ENCODE results near the gene PFDN6.

GRCh38 chr6:33313105-33313708, 23.8 kb downstream of the PFDN6 start:
- TF ChIP-seq REST (IDR thresholded peaks at IDR 0.05; ENCODE audit: unreplicated experiment): no peak
- TF ChIP-seq NANOG (IDR thresholded peaks at IDR 0.05; ENCODE audit: borderline replicate concordance): no peak
- no peak for TF ChIP-seq EZH2phosphoT487 (IDR thresholded peaks at IDR 0.05; ENCODE audit: unreplicated experiment)
- no peak for TF ChIP-seq CTCF (conservative IDR thresholded peaks at IDR 0.05; ENCODE audit: low read depth in 2 of 2)
- TF ChIP-seq EZH2 (IDR thresholded peaks at IDR 0.05; ENCODE audit: low read depth, unreplicated experiment): no peak
- TF ChIP-seq, protein P1, sequence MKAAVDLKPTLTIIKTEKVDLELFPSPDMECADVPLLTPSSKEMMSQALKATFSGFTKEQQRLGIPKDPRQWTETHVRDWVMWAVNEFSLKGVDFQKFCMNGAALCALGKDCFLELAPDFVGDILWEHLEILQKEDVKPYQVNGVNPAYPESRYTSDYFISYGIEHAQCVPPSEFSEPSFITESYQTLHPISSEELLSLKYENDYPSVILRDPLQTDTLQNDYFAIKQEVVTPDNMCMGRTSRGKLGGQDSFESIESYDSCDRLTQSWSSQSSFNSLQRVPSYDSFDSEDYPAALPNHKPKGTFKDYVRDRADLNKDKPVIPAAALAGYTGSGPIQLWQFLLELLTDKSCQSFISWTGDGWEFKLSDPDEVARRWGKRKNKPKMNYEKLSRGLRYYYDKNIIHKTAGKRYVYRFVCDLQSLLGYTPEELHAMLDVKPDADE (IDR thresholded peaks at IDR 0.05): no peak
- TF ChIP-seq POLR2AphosphoS5 (IDR thresholded peaks at IDR 0.05; ENCODE audit: low read depth): no peak
- TF ChIP-seq ZNF114 (CRISPR knock-in tag; IDR thresholded peaks at IDR 0.05): no peak
- TF ChIP-seq CREB1 (CRISPR knock-in tag; IDR thresholded peaks at IDR 0.05; ENCODE audit: low read depth): no peak
